CD4-positive, alpha-beta T cell treated with Interleukin-1 beta for 1 hour (primary cell): ENCODE results near the gene NDC1.

ENCODE experiments used
- DNase-seq, 2 donors: peaks; one replicate each; pipeline ENCODE4 v3.0.0-alpha.2; 2020 to 2022

NDC1 gene

GRCh38 chr1:53730224-53730865 is 107.8 kb downstream of the NDC1 start:
- no peak for DNase-seq

GRCh38 chr1:53729456-53730223 is 108.5 kb downstream of the NDC1 start:
- DNase-seq = no peak

- DNase-seq = no peak
Observed at GRCh38 chr1:53728702-53729455, 109.2 kb downstream of the NDC1 start.

GRCh38 chr1:53728196-53728595 is 109.9 kb downstream of the NDC1 start:
- DNase-seq = no peak

GRCh38 chr1:53727461-53728092 is 110.5 kb downstream of the NDC1 start:
- DNase-seq = no peak

GRCh38 chr1:53726009-53726600 is 112.0 kb downstream of the NDC1 start:
- DNase-seq = no peak

- DNase-seq = no peak
Observed at GRCh38 chr1:53725238-53725689, 112.8 kb downstream of the NDC1 start.

GRCh38 chr1:53722025-53722424 is 116.1 kb downstream of the NDC1 start:
- no peak for DNase-seq

GRCh38 chr1:53721088-53721487 is 117.0 kb downstream of the NDC1 start:
- no peak for DNase-seq

- no peak for DNase-seq
Observed at GRCh38 chr1:53719469-53719868, 118.6 kb downstream of the NDC1 start.

- DNase-seq = no peak
Observed at GRCh38 chr1:53718443-53718842, 119.7 kb downstream of the NDC1 start.

GRCh38 chr1:53717025-53717804 is 120.9 kb downstream of the NDC1 start:
- DNase-seq = no peak

- DNase-seq = no peak
Observed at GRCh38 chr1:53716150-53716549, 121.9 kb downstream of the NDC1 start.

GRCh38 chr1:53715478-53715877 is 122.6 kb downstream of the NDC1 start:
- no peak for DNase-seq
